HL-60/S4 (cell line): ENCODE measurements around the gene MIPOL1.
"Not testable (repeated sequence)": the region's sequence is repeated elsewhere in the genome, so short reads cannot be mapped to it uniquely, and the experiment has no call there.

Experiments
- in situ Hi-C: fragments of 300-500 bp; cut with MboI; formaldehyde crosslinking; loops from 2 replicates; pipeline ENCODE4 v1.14.3; 2022; ENCODE audit warnings: low sequenced_read_pairs

MIPOL1 gene

DNA sequence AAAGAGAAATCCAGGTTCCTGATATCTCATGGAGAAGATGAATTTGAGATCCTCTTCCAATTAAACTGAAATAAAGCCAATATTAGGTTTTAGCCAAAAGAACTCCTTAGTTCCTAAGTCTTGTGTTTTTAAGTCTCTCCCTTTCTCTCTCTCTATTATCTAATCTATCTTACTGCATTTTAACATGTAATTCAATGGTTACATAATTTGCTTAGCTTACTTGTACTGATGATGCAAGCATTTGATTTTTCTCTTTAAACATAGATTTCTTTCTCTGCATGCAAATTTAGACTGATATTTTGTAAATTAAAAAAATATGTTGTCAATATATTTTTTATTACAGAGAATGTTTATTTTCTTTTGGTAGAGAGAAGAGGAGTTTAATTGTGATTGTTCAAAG, 78.2 kb downstream of the MIPOL1 start:
- in situ Hi-C loops = no loop called here

DNA sequence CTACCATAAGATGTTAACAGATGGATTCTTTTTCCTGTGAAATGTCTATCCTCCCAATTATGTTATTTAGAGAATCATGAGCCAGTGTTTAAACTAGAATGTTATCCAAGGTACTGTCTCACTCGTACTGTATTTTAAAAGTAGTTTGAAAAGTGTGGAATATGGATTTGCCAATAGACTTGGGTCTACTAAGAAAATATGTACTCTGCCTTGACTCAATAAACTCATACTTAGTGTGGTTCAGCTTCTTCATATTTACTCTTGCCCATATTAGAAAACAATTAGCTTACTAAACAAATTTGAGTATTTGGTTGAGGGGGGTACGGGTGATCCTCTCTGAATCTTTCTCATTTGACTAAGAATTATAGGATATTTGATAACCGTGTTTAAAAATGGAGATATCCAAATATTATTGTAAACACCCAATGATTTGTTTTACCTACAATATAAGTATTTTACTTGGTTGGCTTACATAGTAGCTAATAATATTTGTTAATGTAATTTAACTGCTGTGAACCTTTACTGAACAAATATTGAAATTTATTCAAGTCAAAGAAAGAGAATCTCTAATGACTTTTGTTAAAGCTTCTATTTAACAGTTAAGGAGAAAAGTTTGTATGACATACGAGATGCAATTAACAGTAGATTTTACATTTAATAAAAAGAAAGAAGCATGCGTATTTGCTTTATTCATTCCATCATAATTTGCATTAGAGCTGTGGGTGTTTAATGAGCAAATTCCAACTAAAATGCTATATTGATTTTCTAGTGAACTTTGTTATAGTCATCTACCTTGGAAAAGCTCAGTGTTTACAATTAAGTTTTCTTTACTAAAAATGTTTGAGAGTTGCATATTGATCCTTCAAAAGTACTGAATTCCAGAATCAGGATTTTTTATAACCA, 81.2 kb downstream of the MIPOL1 start:
- in situ Hi-C loops = no loop called here

DNA sequence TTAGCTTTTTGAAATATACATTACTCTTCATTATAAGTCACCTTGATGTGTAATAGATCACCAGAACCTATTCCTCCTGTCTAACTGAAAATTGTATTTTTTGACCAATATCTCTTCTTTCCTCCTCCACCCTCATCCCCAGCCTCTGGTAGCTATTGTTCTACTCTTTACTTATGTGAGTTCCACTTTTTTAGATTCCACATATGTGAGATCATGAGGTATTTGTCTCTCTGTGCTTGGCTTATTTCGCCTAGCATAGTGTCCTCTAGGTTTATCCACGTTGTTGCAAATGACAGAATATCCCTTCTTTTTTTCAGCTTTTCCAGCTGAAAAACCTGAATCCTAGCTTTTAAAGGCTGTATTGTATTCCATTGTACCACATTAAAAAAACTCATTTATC, 82.1 kb downstream of the MIPOL1 start:
- in situ Hi-C loops = no loop called here

DNA sequence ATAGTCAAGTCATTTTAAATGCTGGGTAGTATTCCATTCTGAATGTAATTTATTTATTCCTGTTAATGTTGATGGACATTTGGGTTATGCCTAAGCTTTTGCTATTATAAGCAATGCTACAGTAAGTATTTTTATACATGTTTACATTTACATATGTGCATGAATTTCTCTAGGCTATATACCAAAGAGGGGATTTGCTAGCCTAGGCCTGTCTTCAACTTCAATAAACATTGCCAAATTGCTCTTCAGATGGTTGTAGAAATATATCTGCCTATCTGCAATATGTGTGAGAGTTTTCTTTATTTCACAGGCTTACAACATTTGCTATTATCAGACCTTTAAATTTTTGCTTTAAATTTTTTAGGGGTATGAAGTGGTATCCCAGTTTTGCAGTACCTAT, 87.0 kb downstream of the MIPOL1 start:
- in situ Hi-C loops = no loop called here

DNA sequence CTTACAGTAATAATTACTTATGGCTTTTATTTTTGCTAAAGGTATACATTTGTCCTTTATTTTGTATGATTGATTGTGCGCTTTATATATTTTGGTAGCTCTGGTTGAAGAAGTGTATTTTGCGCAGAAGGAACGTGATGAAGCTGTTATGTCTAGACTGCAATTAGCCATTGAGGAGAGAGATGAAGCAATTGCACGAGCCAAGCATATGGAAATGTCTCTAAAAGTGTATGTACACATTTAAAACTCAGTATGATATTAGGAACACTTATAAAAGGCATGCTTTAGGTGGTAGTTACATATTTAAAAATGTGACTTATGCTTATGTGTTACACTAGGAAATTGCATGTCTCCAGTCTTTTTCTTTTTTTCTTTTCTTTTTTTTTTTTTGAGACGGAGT, 87.5 kb downstream of the MIPOL1 start:
- in situ Hi-C loops = no loop called here

DNA sequence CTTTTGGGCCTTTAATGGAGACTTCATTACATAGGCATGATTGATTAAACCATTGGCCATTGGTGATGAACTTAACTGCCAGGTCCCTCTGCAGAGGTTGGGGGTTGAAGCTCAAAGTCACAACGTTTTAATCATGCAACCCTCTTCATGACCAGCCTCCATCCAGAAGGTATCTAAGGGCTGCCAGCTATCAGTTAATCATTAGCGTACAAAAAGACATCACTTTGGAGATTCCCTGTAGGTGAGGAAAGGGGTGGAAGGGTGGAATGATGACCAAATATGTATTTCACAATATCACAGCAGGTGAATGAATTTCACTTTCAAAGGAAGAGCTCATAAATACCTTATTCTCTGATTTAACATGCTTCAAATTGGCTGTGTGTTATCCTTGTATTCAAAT, 92.0 kb downstream of the MIPOL1 start:
- in situ Hi-C loops = no loop called here

DNA sequence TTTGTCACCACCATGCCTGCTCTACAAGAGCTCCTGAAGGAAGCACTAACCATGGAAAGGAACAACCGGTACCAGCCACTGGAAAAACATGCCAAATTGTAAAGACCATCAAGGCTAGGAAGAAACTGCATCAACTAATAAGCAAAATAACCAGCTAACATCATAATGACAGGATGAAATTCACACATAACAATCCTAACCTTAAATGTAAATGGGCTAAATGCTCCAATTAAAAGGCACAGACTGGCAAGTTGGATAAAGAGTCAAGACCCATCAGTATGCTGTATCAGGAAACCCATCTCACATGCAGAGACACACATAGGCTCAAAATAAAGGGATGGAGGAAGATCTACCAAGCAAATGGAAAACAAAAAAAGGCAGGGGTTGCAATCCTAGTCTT, 97.5 kb downstream of the MIPOL1 start:
- in situ Hi-C loops = not testable (repeated sequence)

DNA sequence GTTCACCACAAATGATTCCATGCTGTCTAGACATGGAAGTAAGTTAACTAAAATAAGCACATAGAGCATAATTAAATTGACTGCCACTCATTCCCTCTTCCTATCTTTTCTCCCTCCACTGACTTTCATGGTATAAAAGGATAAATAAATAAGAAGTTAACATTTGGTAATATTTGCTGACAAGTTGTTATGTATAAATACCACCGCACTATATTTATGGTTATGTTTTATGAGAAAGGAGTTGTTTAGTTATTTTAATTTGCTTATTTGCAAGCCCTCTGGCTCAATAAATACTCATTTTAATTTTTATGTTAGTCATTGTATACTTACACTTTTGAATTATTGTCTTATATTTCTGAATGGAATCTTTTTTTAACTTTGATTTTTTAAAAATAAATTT, 113.5 kb downstream of the MIPOL1 start:
- in situ Hi-C loops = no loop called here

DNA sequence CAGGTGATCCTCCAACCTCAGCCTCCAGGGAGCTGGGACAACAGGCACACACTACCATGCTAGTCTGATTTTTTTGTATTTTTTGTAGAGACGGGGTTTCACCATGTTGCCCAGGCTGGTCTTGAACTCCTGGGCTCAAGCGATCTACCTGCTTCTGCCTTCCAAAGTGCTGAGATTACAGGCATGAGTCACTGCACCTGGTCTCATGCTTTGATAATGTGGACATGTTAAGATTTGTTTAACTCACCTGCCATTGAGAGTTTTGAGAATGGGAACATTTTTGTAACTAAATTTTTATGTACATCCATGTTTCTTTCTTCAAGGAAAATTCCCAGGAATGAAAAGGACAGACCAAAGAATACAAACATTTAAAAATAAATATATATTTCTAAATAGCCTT, 121.2 kb downstream of the MIPOL1 start:
- in situ Hi-C loops = no loop called here

DNA sequence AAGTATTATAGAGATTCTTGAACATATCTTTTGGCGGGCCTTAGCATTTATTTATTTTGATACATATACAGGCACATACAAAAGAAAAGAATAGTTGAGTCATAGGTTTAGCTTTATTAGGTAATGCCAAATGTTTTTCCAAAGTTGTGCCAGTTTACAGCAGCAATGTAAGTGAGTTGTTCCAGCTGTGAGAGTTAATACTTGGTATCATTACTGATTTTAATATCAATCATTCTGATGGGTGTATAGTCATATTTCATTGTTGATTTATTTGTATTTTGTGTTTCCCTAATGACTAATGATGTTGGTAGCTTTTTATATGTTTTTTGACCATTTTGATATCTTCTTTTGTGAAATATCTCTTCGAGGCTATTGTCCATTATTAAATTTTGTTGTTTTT, 122.4 kb downstream of the MIPOL1 start:
- in situ Hi-C loops = no loop called here

DNA sequence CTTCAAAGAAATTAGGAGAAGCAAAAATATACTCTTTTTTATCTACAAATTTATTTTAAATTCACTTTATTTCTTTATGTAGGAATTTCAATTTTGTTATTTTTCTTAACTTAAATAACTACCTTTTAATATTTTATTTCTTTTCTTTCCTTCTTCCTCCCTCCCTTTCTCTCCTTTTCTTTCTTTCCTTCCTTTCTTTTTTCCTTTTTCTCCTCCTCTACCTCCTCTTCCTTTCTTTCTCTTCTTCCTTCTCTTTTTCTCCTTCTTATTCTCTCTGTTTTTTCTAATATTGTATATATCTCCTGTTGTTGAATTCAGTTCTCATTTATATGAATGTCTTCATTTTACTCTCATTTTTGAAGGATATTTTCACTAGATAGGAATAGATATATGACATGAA, 127.6 kb downstream of the MIPOL1 start:
- in situ Hi-C loops = no loop called here

DNA sequence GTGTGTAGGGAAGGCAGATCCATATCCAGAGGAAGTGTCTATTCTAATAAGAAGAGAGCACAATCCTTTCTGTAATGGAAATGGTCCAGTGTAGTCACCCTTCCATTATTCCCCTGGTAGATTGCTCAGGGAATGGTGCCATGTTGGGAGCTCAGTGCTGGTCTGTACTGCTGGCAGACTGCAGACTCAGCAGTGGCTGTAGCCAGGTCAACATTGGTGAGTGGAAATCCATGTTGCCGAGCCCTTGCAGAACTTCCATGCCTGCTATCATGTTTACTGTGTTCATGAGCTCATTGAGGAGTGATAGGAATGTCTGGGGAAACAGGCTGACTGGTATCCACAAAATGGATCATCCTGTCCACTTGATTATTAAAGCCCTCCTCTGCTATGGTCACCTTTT, 128.7 kb downstream of the MIPOL1 start:
- in situ Hi-C loops = no loop called here

DNA sequence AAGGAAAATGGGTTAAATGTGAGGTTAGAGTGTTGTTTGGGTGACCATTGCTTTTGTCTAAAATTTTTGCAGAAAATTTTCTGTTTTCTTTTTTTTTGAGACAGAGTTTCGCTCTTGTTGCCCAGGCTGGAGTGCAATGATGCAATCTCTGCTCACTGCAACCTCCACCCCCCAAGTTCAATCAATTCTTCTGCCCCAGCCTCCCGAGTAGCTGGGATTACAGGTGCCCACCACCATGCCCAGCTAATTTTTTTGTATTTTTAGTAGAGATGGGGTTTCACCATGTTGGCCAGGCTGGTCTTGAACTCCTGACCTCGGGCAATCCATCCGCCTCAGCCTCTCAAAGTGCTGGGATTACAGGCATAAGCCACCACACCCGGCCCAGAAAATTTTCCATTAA, 130.2 kb downstream of the MIPOL1 start:
- in situ Hi-C loops = not testable (repeated sequence)

DNA sequence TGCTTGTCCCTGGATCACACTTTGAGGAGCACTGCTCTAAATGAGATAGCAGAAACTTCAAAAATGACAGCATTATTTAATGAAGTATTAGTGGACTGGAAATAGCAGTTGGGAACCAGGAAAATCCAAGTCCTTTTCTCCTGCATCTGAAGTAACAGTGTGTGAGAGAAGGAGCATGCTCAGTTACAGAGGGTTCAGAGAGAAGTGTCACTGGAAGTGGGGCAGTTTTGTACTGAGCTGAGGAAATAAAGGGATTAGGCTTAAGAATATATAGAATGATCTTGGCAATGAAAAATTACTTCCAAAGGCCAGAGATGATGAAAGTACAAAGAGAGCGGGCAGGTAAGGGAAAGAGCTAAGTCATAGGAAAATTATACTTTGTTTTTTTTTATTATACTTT, 130.9 kb downstream of the MIPOL1 start:
- in situ Hi-C loops = no loop called here

DNA sequence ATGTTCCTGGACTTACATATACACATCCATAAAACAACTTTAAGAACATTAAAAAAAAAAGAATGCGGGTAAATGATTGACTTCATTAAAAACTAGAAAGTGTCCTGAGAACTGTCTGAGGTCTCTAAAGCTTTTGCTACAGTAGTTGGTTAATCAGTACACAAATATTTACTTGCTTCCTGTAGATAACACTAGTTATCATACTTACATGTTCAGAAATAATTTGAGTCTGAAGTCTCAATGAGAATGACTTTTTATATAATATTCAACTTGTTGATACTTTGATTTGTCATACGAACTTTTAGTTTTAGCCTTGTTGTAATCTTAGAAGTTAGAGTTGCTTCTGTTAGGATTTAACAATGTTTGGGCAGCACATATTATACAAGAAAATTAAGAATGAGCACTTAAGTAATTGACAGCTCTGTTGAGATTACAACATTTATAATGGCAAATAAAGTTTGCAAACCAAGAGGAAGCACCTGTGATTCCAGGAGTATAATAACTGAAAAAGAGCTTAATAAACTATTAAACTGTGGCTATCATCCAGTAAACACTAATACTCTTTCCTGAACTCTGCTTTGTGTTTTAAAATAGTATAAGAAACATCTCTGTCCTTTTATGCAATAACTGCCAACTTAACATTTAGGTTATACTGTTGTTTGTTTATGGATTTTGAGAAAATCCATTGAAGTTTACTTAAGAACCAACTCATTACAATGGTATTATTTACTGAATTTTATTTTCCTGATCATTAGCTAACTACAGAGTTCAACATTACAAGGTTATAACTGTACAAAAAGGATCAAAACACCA, 131.7 kb downstream of the MIPOL1 start:
- in situ Hi-C loops = no loop called here

DNA sequence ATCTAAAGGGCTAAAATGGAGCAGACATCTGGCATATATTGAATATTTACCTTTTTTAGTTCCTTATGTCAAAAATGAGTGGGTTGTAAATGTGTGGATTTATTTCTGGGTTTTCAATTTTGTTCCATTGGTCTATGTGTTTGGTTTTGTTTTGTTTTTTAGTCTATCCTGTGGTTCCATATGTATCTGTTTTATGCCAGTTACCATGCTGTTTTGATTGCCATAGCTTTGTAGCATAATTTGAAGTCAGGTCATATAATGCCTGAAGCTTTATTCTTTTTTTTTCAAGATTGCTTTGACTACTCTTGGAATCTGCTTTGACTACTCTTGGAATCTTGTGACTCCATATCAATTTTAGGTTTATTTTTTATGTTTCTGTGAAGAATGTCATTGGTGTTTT, 133.2 kb downstream of the MIPOL1 start:
- in situ Hi-C loops = no loop called here

DNA sequence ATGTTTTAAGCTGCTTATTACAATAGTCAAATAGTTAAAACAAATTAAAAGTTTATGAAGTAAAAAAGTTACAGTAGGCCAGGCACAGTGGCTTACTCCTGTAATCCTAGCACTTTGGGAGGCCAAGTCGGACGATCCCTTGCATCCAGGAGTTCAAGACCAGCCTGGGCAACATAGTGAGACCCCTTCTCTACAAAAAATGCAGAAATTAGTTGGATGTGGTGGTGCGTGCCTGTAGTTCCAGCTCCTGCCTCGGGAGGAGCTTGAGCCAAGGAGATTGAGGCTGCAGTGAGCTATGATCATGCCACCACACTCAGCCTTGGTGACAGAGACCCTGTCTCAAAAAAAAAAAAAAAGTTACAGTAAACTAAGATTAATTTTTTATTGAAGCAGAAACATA, 142.6 kb downstream of the MIPOL1 start:
- in situ Hi-C loops = no loop called here

DNA sequence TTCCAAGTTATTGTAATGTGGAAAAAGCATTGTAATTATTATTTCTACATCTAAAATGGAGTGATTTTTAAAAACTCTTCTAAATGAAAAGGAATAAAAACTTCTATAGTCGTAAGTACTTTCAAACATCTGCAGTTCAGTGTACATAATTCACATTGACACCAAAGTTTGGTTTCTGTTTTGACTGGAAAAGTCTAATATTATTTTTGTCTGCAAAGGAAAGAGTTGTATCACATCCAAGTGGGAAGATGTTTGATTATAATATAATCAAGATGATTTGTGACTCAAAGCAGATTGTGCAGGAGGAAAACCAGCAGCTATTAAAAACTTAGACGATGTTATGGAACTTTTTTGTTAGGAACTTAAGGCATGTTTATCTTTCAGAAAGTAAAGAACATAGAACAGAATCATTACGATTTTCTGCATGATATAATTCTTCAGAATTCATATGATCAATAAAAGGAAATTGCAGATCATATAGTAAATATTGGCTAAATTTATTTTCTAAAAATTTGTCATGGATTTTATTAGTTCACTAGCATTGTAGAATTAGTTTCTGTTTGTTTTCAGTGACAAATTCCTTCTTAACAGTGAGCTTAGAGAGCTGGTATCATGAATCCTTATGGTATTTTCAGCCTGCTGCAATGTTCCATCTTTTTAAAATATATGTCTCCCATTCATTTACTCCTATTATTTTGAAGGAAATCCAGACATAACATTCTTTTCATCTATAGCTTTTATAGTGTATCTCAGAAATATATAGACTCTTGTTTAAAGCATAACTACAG, 145.8 kb downstream of the MIPOL1 start:
- in situ Hi-C loops = no loop called here

DNA sequence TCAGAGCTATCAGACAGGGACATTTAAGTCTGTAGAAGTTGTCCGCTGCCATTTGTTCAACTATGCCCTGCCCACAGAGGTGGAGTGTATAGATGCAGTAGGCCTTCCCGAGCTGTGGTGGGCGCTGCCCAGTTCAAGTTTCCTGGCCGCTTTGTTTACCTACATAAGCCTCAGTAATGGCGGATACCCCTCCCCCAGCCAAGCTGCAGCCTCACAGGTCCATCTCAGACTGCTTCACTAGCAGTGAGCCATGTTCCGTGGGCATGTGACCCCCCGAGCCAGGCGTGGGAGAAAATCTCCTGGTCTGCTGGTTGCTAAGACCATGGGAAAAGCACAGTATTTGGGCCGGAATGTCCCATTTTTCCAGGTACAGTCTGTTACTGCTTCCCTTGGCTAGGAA, 165.9 kb downstream of the MIPOL1 start:
- in situ Hi-C loops = no loop called here

DNA sequence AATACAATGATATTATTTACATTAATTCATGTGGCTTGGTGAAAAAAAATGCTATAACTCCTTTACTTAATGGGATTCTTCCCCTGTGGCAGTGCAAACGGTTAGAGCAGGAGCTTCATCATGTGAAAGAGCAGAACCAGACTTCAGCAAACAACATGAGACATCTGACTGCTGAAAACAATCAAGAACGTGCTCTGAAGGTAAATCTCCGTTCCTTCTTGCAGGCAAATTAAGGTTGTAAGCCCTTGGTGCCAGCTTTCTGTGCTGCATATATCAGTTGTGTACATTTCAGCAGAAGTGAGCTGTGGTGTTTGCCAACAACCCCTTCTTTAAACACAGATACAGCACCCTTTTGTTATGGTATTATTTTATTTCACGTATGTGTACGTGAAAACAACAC, 171.7 kb downstream of the MIPOL1 start:
- in situ Hi-C loops = no loop called here

DNA sequence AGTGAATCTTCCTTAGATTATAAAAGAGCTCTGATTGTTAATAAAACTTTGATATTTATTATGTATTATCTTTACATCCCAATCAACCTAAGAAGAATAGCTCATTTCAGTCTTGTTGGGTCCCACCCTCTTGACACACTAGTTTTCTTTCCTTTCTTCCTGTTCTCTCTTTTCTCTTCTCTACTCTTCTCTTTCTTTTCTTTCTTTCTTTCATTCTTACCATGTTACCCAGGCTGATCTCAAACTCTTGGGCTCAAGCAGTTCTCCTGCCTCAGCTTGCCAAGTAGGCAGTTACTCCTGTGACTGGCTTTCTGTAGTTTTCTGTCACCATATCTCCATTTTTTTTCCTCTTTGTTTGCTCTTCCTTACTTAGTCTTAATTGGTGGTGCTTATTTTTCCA, 177.8 kb downstream of the MIPOL1 start:
- in situ Hi-C loops = no loop called here
